Esophagus squamous epithelium (tissue), 4 donors: ENCODE results near the gene GCNT3.

ENCODE experiments used
- CTCF ChIP-seq, 6 experiments: fragments of 450-650 bp in 4 of 6; fragments of 200-600 bp in 2 of 6; sonication (generic) in 2 of 6; IDR thresholded peaks; one replicate each; pipeline ENCODE4 v1.5.1; 2016 to 2019; ENCODE audit warnings: antibody characterized with exemption in 6 of 6, mild to moderate bottlenecking in 4 of 6, moderate library complexity in 4 of 6
- POLR2A ChIP-seq, 4 donors: fragments of 450-650 bp; IDR thresholded peaks; one replicate each; pipeline ENCODE4 v1.6.1; 2017; ENCODE audit warnings: antibody characterized with exemption in 4 of 4, mild to moderate bottlenecking in 4 of 4, moderate library complexity in 3 of 4

- TF ChIP-seq CTCF (IDR thresholded peaks at IDR 0.05) = peak in 1 of 6 experiments; percentile 31
- TF ChIP-seq POLR2A (IDR thresholded peaks at IDR 0.05) = no peak
These were observed 4.8 kb downstream of the GCNT3 start for GRCh38 chr15:59616379-59616778.
